IMR-90 (cell line): ENCODE measurements around the gene CDKN2A. TPM values are rescaled to one million over a fixed set of nuclear protein-coding genes. Genes with fewer than 3 reads are reported as not detected.

Experiments used
- ATAC-seq: fragments of 200-7000 bp; cut with Tn5 transposase; 2 replicates; pipeline ENCODE4 v1.9.1; 2020; ENCODE audit warnings: low read depth, mild to moderate bottlenecking, moderate library complexity
- BruUV-seq: library from RNA; stranded (reverse); fragments of 400-500 nt; replicated peaks from 2 replicates; lab custom pipeline; 2021; lab: Mats Ljungman, UMichigan
- CTCF ChIA-PET: fragments of 300-600 bp; formaldehyde crosslinking; extraction: SDS; loops from one replicate; lab custom pipeline; 2021; ENCODE audit warnings: antibody characterized with exemption; lab: Yijun Ruan, JAX
- POLR2A ChIA-PET: fragments of 300-600 bp; sonication (Branson Sonifier 250); formaldehyde crosslinking; loops from one replicate; lab custom pipeline; 2022; ENCODE audit warnings: antibody characterized with exemption; ENCODE audit not compliant: unreplicated experiment; lab: Charles Lee
- DNase-seq: peaks from one replicate; pipeline ENCODE4 v3.0.0; 2013
- H2AFZ ChIP-seq: replicated peaks from 2 replicates; pipeline ENCODE3; 2013; ENCODE audit warnings: low read length, mild to moderate bottlenecking; ENCODE audit not compliant: poor library complexity
- H2AK5ac ChIP-seq: 2 replicates; pipeline ENCODE4 v1.6.1; 2013; ENCODE audit warnings: low read depth, low read length, inconsistent platforms
- H2AK9ac ChIP-seq: replicated peaks from 2 replicates; pipeline ENCODE3; 2013; ENCODE audit warnings: mild to moderate bottlenecking, low read depth, low read length, moderate library complexity; ENCODE audit not compliant: poor library complexity
- H2BK120ac ChIP-seq: 2 replicates; pipeline ENCODE4 v1.6.1; 2013; ENCODE audit warnings: low read depth, low read length, inconsistent platforms
- H2BK15ac ChIP-seq: 3 replicates; pipeline ENCODE4 v1.6.1; 2013; ENCODE audit warnings: low read depth, low read length, inconsistent platforms
- H2BK20ac ChIP-seq: 2 replicates; pipeline ENCODE4 v1.6.1; 2013; ENCODE audit warnings: low read depth, mild to moderate bottlenecking, inconsistent platforms, low read length, moderate library complexity
- H2BK5ac ChIP-seq: 2 replicates; pipeline ENCODE4 v1.6.1; 2013; ENCODE audit warnings: mild to moderate bottlenecking, low read depth, low read length, inconsistent platforms; ENCODE audit not compliant: poor library complexity, severe bottlenecking
- H3K14ac ChIP-seq: replicated peaks from 2 replicates; pipeline ENCODE4 v1.6.1; 2013; ENCODE audit warnings: low read depth, low read length, inconsistent platforms
- H3K18ac ChIP-seq: 2 replicates; pipeline ENCODE4 v1.6.1; 2013; ENCODE audit warnings: low read depth, low read length, control low read depth
- H3K23ac ChIP-seq: 2 replicates; pipeline ENCODE4 v1.6.1; 2013; ENCODE audit warnings: low read depth, low read length, inconsistent platforms
- H3K27ac ChIP-seq: 2 replicates; pipeline ENCODE4 v1.5.1; 2013; ENCODE audit warnings: mild to moderate bottlenecking, control low read depth, low read length; ENCODE audit not compliant: insufficient read depth
- H3K27me3 ChIP-seq: 2 replicates; pipeline ENCODE4 v1.6.1; 2013; ENCODE audit warnings: low read length; ENCODE audit not compliant: control insufficient read depth, insufficient read depth
- H3K36me3 ChIP-seq: 2 replicates; pipeline ENCODE4 v1.6.1; 2013; ENCODE audit warnings: low read length, mixed read lengths; ENCODE audit not compliant: control insufficient read depth, insufficient read depth
- H3K4ac ChIP-seq: 2 replicates; pipeline ENCODE4 v1.6.1; 2013; ENCODE audit warnings: low read depth, low read length, inconsistent platforms
- H3K4me1 ChIP-seq: 2 replicates; pipeline ENCODE4 v1.6.1; 2013; ENCODE audit warnings: low read length, mixed read lengths; ENCODE audit not compliant: control insufficient read depth, insufficient read depth
- H3K4me2 ChIP-seq: 2 replicates; pipeline ENCODE4 v1.6.1; 2013; ENCODE audit warnings: low read depth, mild to moderate bottlenecking, control low read depth, low read length, moderate library complexity
- H3K4me3 ChIP-seq: 2 replicates; pipeline ENCODE4 v1.5.1; 2013; ENCODE audit warnings: low read depth, mild to moderate bottlenecking, control low read depth, low read length, moderate library complexity; ENCODE audit not compliant: insufficient read depth
- H3K56ac ChIP-seq: 2 replicates; pipeline ENCODE4 v1.6.1; 2013; ENCODE audit warnings: low read length, inconsistent platforms; ENCODE audit not compliant: insufficient read depth; ENCODE audit errors: extremely low read depth
- H3K79me1 ChIP-seq, 2 experiments: 2 replicates each; pipeline ENCODE4 v1.6.1; 2013; ENCODE audit warnings: low read length in 2 of 2, inconsistent platforms in 1 of 2, low read depth in 1 of 2
- H3K9ac ChIP-seq: 2 replicates; pipeline ENCODE4 v1.6.1; 2013; ENCODE audit warnings: low read depth, low read length, control low read depth
- H3K9me1 ChIP-seq: 2 replicates; pipeline ENCODE4 v1.6.1; 2013; ENCODE audit warnings: low read length, inconsistent platforms; ENCODE audit not compliant: insufficient read depth
- H3K9me3 ChIP-seq: 2 replicates; pipeline ENCODE4 v1.6.1; 2013; ENCODE audit warnings: low read length; ENCODE audit not compliant: control insufficient read depth, insufficient read depth
- H4K20me1 ChIP-seq: 2 replicates; pipeline ENCODE4 v1.6.1; 2013; ENCODE audit warnings: low read length, inconsistent platforms; ENCODE audit not compliant: insufficient read depth
- H4K5ac ChIP-seq: 2 replicates; pipeline ENCODE4 v1.6.1; 2013; ENCODE audit warnings: mild to moderate bottlenecking, low read depth, low read length, control low read depth
- H4K8ac ChIP-seq, 2 experiments: 2 replicates each; pipeline ENCODE4 v1.6.1; 2013; ENCODE audit warnings: low read depth in 2 of 2, low read length in 2 of 2, control low read depth in 1 of 2, inconsistent platforms in 1 of 2
- H4K91ac ChIP-seq: 2 replicates; pipeline ENCODE4 v1.6.1; 2013; ENCODE audit warnings: low read depth, low read length, inconsistent platforms; ENCODE audit not compliant: insufficient read depth
- BHLHE40 ChIP-seq: fragments of 150-350 bp; IDR thresholded peaks from 2 replicates; pipeline ENCODE4 v1.6.1; 2016; ENCODE audit warnings: mild to moderate bottlenecking, low read depth, low read length
- CEBPB ChIP-seq: IDR thresholded peaks from 2 replicates; pipeline ENCODE4 v1.6.1; 2012; ENCODE audit warnings: low read depth, low read length, improper control_type of control experiment
- CTCF ChIP-seq: conservative IDR thresholded peaks from 2 replicates; pipeline ENCODE4 v1.5.1; 2012; ENCODE audit warnings: mild to moderate bottlenecking, low read depth, low read length, improper control_type of control experiment
- FOS ChIP-seq: fragments of 150-350 bp; IDR thresholded peaks from 2 replicates; pipeline ENCODE4 v1.6.1; 2016; ENCODE audit warnings: low read depth, low read length
- MAFK ChIP-seq: IDR thresholded peaks from 2 replicates; pipeline ENCODE4 v1.6.1; 2012; ENCODE audit warnings: low read depth, low read length, improper control_type of control experiment
- MAZ ChIP-seq: IDR thresholded peaks from 2 replicates; pipeline ENCODE4 v1.6.1; 2012; ENCODE audit warnings: low read depth, mild to moderate bottlenecking, low read length, improper control_type of control experiment, moderate library complexity, borderline replicate concordance
- NFE2L2 ChIP-seq: fragments of 150-350 bp; IDR thresholded peaks from 2 replicates; pipeline ENCODE4 v1.6.1; 2016; ENCODE audit warnings: low read depth, mild to moderate bottlenecking, low read length
- POLR2A ChIP-seq: IDR thresholded peaks from 2 replicates; pipeline ENCODE4 v1.6.1; 2012; ENCODE audit warnings: mild to moderate bottlenecking, low read depth, low read length
- RCOR1 ChIP-seq: IDR thresholded peaks from 2 replicates; pipeline ENCODE4 v1.6.1; 2012; ENCODE audit warnings: mild to moderate bottlenecking, low read length, improper control_type of control experiment; ENCODE audit not compliant: insufficient replicate concordance
- RFX5 ChIP-seq: IDR thresholded peaks from 2 replicates; pipeline ENCODE4 v1.8.0; 2012; ENCODE audit warnings: low read depth, mild to moderate bottlenecking, low read length, moderate library complexity
- WGBS, 2 experiments: methylation state at CpG; one replicate each; pipeline versions ENCODE4 v1.1.5 to v1.1.7; 2013; ENCODE audit warnings: missing lambda C conversion rate in 2 of 2; ENCODE audit not compliant: insufficient read length in 1 of 2; ENCODE audit errors: extremely low coverage in 2 of 2; 5-methylcytosine and 5-hydroxymethylcytosine counted together
- dilution Hi-C: fragments of 300-500 bp; cut with HindIII; formaldehyde crosslinking; loops from one replicate; pipeline ENCODE4 v1.14.3; 2018; ENCODE audit warnings: low sequenced_read_pairs; ENCODE audit not compliant: unreplicated experiment
- in situ Hi-C: fragments of 300-500 bp; cut with MboI; formaldehyde crosslinking; loops from 3 replicates; pipeline ENCODE4 v1.14.3; 2019; ENCODE audit warnings: low sequenced_read_pairs, inconsistent platforms, mixed read lengths
- intact Hi-C: fragments of 100-400 bp; cut with micrococcal nuclease; formaldehyde crosslinking; loops from 2 replicates; pipeline ENCODE4 v1.10.0; 2022
- polyA plus RNA-seq, 3 experiments: library from polyadenylated mRNA; depleted of rRNA; stranded (reverse); fragments of >200 nt; gene quantifications; 2 replicates each; pipeline ENCODE4 v1.2.3, GENCODE V29; 2012; ENCODE audit warnings: low replicate concordance in 1 of 3
- total RNA-seq: library from RNA; depleted of rRNA; stranded (reverse); fragments of >200 nt; gene quantifications from 2 replicates; pipeline ENCODE4 v1.2.3, GENCODE V29; 2012

The CDKN2A gene
- total and polyA plus RNA-seq, 2 of the 4 experiments (the other 2 are of a cell fraction) = 11.3 to 75.3 TPM

- Histone ChIP-seq H2BK20ac (peak overlapping the region; percentile 37; the same call in 1 of the 2 replicates), H3K27me3 (no peaks in the 10 kb centered on the region), H3K36me3 (peaks cover 1% of the 10 kb centered on the region; the same call in 1 of the 2 replicates), H3K79me1 (no peaks in the 10 kb centered on the region), H3K9me1 (peaks cover 3% of the 10 kb centered on the region), H2BK120ac (peak overlapping the region; percentile 28; the same call in 1 of the 2 replicates), H3K9me3 (no peaks in the 10 kb centered on the region), H2AFZ (no peak overlapping the region), H2BK15ac (0 out of 3 replicates have a peak overlapping the region, but pooled peaks have one; percentile 79), H4K8ac (no peak overlapping the region), H3K4me2 (no peak overlapping the region), H2BK5ac (no peak overlapping the region), H3K9ac (no peak overlapping the region), H3K14ac (no peak overlapping the region), H3K4me3 (no peak overlapping the region), H3K18ac (no peak overlapping the region), H3K56ac (no peak overlapping the region), H3K4ac (no peak overlapping the region), H4K20me1 (no peaks in the 10 kb centered on the region), H4K91ac (no peak overlapping the region), H4K5ac (no peak overlapping the region), H2AK5ac (no peak overlapping the region), H3K27ac (no peak overlapping the region), H3K23ac (no peak overlapping the region), H2AK9ac (no peak overlapping the region), H3K4me1 (peaks cover 4% of the 10 kb centered on the region)
- dilution Hi-C loops = no loop called here
- no peak for TF ChIP-seq MAZ
- no peak for TF ChIP-seq CEBPB
- TF ChIP-seq CTCF = no peak
- no peak for TF ChIP-seq MAFK
- TF ChIP-seq NFE2L2 = no peak
- no peak for TF ChIP-seq POLR2A
- no peak for TF ChIP-seq RFX5
- no peak for TF ChIP-seq BHLHE40
- TF ChIP-seq FOS = no peak
- TF ChIP-seq RCOR1 = no peak
- WGBS, 2 experiments = no CpG with 5 or more reads among the region's 1 CpG
- peak; percentile 69 for DNase-seq
- ChIA-PET POLR2A (no interaction called here), CTCF (interaction anchor here (1.2 to 6.4 kb wide), 2 partner anchors 11 to 31 kb away, joined by 3 to 34 read pairs; partner anchors contain the start of gene CDKN2B)
- BruUV-seq = no TSS peak
- peak; percentile 76 for ATAC-seq
- in situ Hi-C loops = no loop called here
- intact Hi-C loops = no loop called here
Observed at GRCh38 chr9:22040760-22041159, 46.6 kb upstream of the CDKN2A start.
